HUES6 (cell line): Measurements from ENCODE around the gene LCLAT1.

ENCODE experiments used
- H3K27ac ChIP-seq: 2 replicates; pipeline ENCODE4 v1.7.0; 2013; ENCODE audit warnings: low read depth, mild to moderate bottlenecking, low read length, inconsistent platforms
- H3K27me3 ChIP-seq: 2 replicates; pipeline ENCODE4 v1.6.1; 2013; ENCODE audit warnings: low read length; ENCODE audit not compliant: control insufficient read depth, insufficient read depth
- H3K36me3 ChIP-seq: 2 replicates; pipeline ENCODE4 v1.6.1; 2013; ENCODE audit warnings: low read length; ENCODE audit not compliant: control insufficient read depth, insufficient read depth
- H3K4me1 ChIP-seq: 2 replicates; pipeline ENCODE4 v1.6.1; 2013; ENCODE audit warnings: low read length; ENCODE audit not compliant: control insufficient read depth, insufficient read depth
- H3K4me3 ChIP-seq: 2 replicates; pipeline ENCODE4 v1.5.1; 2013; ENCODE audit warnings: low read depth, low read length
- H3K9ac ChIP-seq: one replicate; pipeline ENCODE4 v1.6.1; 2013; ENCODE audit warnings: mild to moderate bottlenecking, low read length
- H3K9me3 ChIP-seq: 2 replicates; pipeline ENCODE4 v1.6.1; 2013; ENCODE audit warnings: low read depth, low read length; ENCODE audit not compliant: control insufficient read depth, insufficient read depth

Gene LCLAT1

GRCh38 chr2:30625276-30625675 lies 178.2 kb downstream of the LCLAT1 start:
- no peaks in the 10 kb centered on the region for H3K27me3 ChIP-seq
- no peak overlapping the region for H3K4me3 ChIP-seq
- H3K4me1 ChIP-seq: peaks cover 19% of the 10 kb centered on the region; the same call in 1 of the 2 replicates
- no peak overlapping the region for H3K27ac ChIP-seq
- H3K9me3 ChIP-seq: no peaks in the 10 kb centered on the region
- no peaks in the 10 kb centered on the region for H3K36me3 ChIP-seq
- H3K9ac ChIP-seq: no peak overlapping the region

- Histone ChIP-seq H3K9me3 (no peaks in the 10 kb centered on the region), H3K27ac (no peak overlapping the region), H3K27me3 (no peaks in the 10 kb centered on the region), H3K4me1 (peaks cover 19% of the 10 kb centered on the region; the same call in 1 of the 2 replicates), H3K36me3 (no peaks in the 10 kb centered on the region), H3K4me3 (no peak overlapping the region), H3K9ac (no peak overlapping the region)
Measured at GRCh38 chr2:30625701-30626100, 178.7 kb downstream of the LCLAT1 start.

GRCh38 chr2:30626397-30626796 lies 179.4 kb downstream of the LCLAT1 start:
- peaks cover 19% of the 10 kb centered on the region; the same call in 1 of the 2 replicates for H3K4me1 ChIP-seq
- H3K36me3 ChIP-seq: no peaks in the 10 kb centered on the region
- no peaks in the 10 kb centered on the region for H3K27me3 ChIP-seq
- H3K4me3 ChIP-seq: no peak overlapping the region
- H3K9me3 ChIP-seq: no peaks in the 10 kb centered on the region
- H3K9ac ChIP-seq: no peak overlapping the region
- no peak overlapping the region for H3K27ac ChIP-seq

GRCh38 chr2:30627151-30627550 lies 180.1 kb downstream of the LCLAT1 start:
- Histone ChIP-seq H3K4me3 (no peak overlapping the region), H3K27me3 (no peaks in the 10 kb centered on the region), H3K4me1 (peaks cover 19% of the 10 kb centered on the region; the same call in 1 of the 2 replicates), H3K27ac (no peak overlapping the region), H3K9ac (no peak overlapping the region), H3K9me3 (no peaks in the 10 kb centered on the region), H3K36me3 (no peaks in the 10 kb centered on the region)

- Histone ChIP-seq H3K27me3 (no peaks in the 10 kb centered on the region), H3K4me3 (no peak overlapping the region), H3K9ac (no peak overlapping the region), H3K27ac (no peak overlapping the region), H3K36me3 (no peaks in the 10 kb centered on the region), H3K9me3 (no peaks in the 10 kb centered on the region), H3K4me1 (peaks cover 19% of the 10 kb centered on the region; the same call in 1 of the 2 replicates)
Measured at GRCh38 chr2:30628341-30628740, 181.3 kb downstream of the LCLAT1 start.

- H3K27me3 ChIP-seq: no peaks in the 10 kb centered on the region
- H3K36me3 ChIP-seq: no peaks in the 10 kb centered on the region
- H3K9me3 ChIP-seq: no peaks in the 10 kb centered on the region
- peaks cover 19% of the 10 kb centered on the region; the same call in 1 of the 2 replicates for H3K4me1 ChIP-seq
- no peak overlapping the region for H3K27ac ChIP-seq
- H3K4me3 ChIP-seq: no peak overlapping the region
- H3K9ac ChIP-seq: no peak overlapping the region
Measured at GRCh38 chr2:30629866-30630265, 182.8 kb downstream of the LCLAT1 start.

- no peak overlapping the region for H3K4me3 ChIP-seq
- no peaks in the 10 kb centered on the region for H3K27me3 ChIP-seq
- peaks cover 19% of the 10 kb centered on the region; the same call in 1 of the 2 replicates for H3K4me1 ChIP-seq
- H3K9ac ChIP-seq: no peak overlapping the region
- H3K9me3 ChIP-seq: no peaks in the 10 kb centered on the region
- no peaks in the 10 kb centered on the region for H3K36me3 ChIP-seq
- H3K27ac ChIP-seq: no peak overlapping the region
Measured at GRCh38 chr2:30631051-30631671, 184.1 kb downstream of the LCLAT1 start.

- Histone ChIP-seq H3K9ac (no peak overlapping the region), H3K4me1 (peaks cover 7% of the 10 kb centered on the region; the same call in 1 of the 2 replicates), H3K27me3 (no peaks in the 10 kb centered on the region), H3K9me3 (no peaks in the 10 kb centered on the region), H3K27ac (no peak overlapping the region), H3K4me3 (no peak overlapping the region), H3K36me3 (no peaks in the 10 kb centered on the region)
Measured at GRCh38 chr2:30633039-30633438, 186.0 kb downstream of the LCLAT1 start.

GRCh38 chr2:30636311-30636710 lies 189.3 kb downstream of the LCLAT1 start:
- Histone ChIP-seq H3K9ac (no peak overlapping the region), H3K36me3 (peaks cover 13% of the 10 kb centered on the region), H3K27me3 (no peaks in the 10 kb centered on the region), H3K9me3 (no peaks in the 10 kb centered on the region), H3K4me3 (no peak overlapping the region), H3K4me1 (no peaks in the 10 kb centered on the region), H3K27ac (no peak overlapping the region)

GRCh38 chr2:30639836-30640235 lies 192.8 kb downstream of the LCLAT1 start:
- Histone ChIP-seq H3K27me3 (no peaks in the 10 kb centered on the region), H3K9ac (no peak overlapping the region), H3K9me3 (no peaks in the 10 kb centered on the region), H3K4me1 (peaks cover 4% of the 10 kb centered on the region; the same call in 1 of the 2 replicates), H3K4me3 (no peak overlapping the region), H3K36me3 (peaks cover 13% of the 10 kb centered on the region), H3K27ac (no peak overlapping the region)

GRCh38 chr2:30641765-30642345 lies 194.8 kb downstream of the LCLAT1 start:
- Histone ChIP-seq H3K9ac (no peak overlapping the region), H3K9me3 (no peaks in the 10 kb centered on the region), H3K27ac (no peak overlapping the region), H3K36me3 (peaks cover 13% of the 10 kb centered on the region), H3K4me3 (no peak overlapping the region), H3K27me3 (no peaks in the 10 kb centered on the region), H3K4me1 (peaks cover 4% of the 10 kb centered on the region; the same call in 1 of the 2 replicates)
